Psoas muscle (tissue), 8 donors: ENCODE data around the gene NOTUM. TPM values are rescaled to one million over a fixed set of nuclear protein-coding genes. Genes with fewer than 3 reads are reported as not detected.

Experiments
- ATAC-seq, 4 donors: fragments of 200-7000 bp; cut with Tn5 transposase; one replicate each; pipeline ENCODE4 v1.9.1; 2020; ENCODE audit warnings: moderate library complexity in 3 of 4, mild to moderate bottlenecking in 2 of 4
- DNase-seq, 2 donors: peaks; one replicate each; pipeline ENCODE4 v3.0.0-alpha.2; 2020
- H3K27ac ChIP-seq: fragments of 200-600 bp; one replicate; pipeline ENCODE4 v1.8.0; 2022
- H3K27me3 ChIP-seq, 3 donors: fragments of 200-600 bp in 1 of 3; one replicate each; pipeline versions ENCODE4 v1.6.1 to v1.8.0; 2013 to 2022; ENCODE audit warnings: low read length in 2 of 3, mild to moderate bottlenecking in 2 of 3, moderate library complexity in 1 of 3; ENCODE audit not compliant: insufficient read depth in 3 of 3
- H3K36me3 ChIP-seq, 2 donors: fragments of 200-600 bp in 1 of 2; one replicate each; pipeline versions ENCODE4 v1.6.1 to v1.8.0; 2013 to 2022; ENCODE audit warnings: low read depth in 1 of 2, mild to moderate bottlenecking in 1 of 2, moderate library complexity in 1 of 2; ENCODE audit not compliant: insufficient read depth in 1 of 2
- H3K4me1 ChIP-seq: fragments of 200-600 bp; one replicate; pipeline ENCODE4 v1.8.0; 2022
- H3K4me3 ChIP-seq: fragments of 200-600 bp; one replicate; pipeline ENCODE4 v1.8.0; 2022; ENCODE audit warnings: mild to moderate bottlenecking
- H3K9me3 ChIP-seq: fragments of 200-600 bp; one replicate; pipeline ENCODE4 v1.8.0; 2022
- WGBS, 3 donors: extraction: QIAGEN DNeasy Blood & Tissue Kit; methylation state at CpG; one replicate each; pipeline versions ENCODE4 v1.1.6 to v1.1.7; 2013; 5-methylcytosine and 5-hydroxymethylcytosine counted together
- intact Hi-C, 2 donors: fragments of 100-400 bp; cut with DNase I; formaldehyde crosslinking; loops; one replicate each; pipeline versions ENCODE4 v1.11.0 to v1.14.2; 2022
- polyA plus RNA-seq, 3 donors: library from polyadenylated mRNA; stranded (reverse); fragments of 200-250 nt; gene quantifications; one replicate each; pipeline ENCODE4 v1.2.3, GENCODE V29; 2013
- total RNA-seq, 4 donors: library from RNA; stranded (reverse); fragmentation: NEBNext Ultra II Directional in 2 of 4; extraction: Animal tissue kit (Norgen Biotek cat#: 25700) in 2 of 4; gene quantifications; one replicate each; pipeline versions ENCODE4 v1.2.1 to v1.2.4, GENCODE V29; 2021 to 2023
- TF ChIP-seq, protein P1 (sequence below): fragments of 200-600 bp; IDR thresholded peaks from one replicate; pipeline ENCODE4 v1.8.0; 2022; ENCODE audit warnings: antibody characterized with exemption
- donor health status: healthy with polysubstance abuse.
- donor health status: DM: no; HTN: no; CAD: no; lungs with moderate emphysema.
- donor health status: Bipolar disorder and iron deficiency.
- donor health status: healthy.
- donor health status: DM: yes; HTN: yes; CAD: no.
- donor health status: DM: no; HTN: no; CAD: no.
- donor health status: DM: no; HTN: no; CAD: no.
- donor health status: DM: yes; HTN: yes; CAD: no.

The NOTUM gene
- total and polyA plus RNA-seq, 7 donors, result 0.25 to 1.9 (median 0.92) TPM

DNA sequence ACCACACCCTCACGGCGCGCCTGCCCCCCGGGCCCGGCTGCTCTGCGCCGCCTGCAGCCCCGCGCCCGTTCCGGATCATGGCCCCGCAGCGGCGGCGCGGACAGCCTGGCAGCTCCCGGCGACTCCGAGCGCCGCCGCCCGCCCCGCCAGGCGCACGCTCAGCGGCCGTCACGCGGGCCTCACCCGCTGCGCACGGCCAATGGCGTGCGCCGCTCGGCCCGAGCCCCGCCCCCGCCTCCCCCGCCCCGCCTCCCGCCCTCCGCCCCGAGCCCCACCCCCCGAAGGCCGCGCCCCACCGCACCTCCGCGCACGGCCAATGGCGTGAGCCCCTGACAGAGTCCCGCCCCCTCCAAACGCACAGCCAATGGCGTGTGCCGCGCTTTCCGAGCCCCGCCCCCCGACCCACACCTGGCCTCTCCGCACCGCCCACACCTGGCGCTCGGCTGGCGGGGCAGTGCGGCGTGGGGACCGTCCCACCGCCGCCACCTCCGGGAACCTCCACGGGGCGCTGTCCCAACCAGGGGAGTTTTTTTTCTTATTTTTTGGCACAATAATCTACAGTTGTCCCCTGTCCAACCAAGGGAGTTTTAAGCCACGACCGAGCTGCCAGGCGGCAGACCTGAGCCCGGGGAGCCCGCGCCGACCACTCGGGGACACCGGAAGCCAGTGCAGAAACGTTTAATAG, 49.6 kb downstream of the NOTUM start, which contains the start of gene PCYT2:
Gene PCYT2 (minus strand): TSS at position 123 of the 685 bp plus-strand sequence. CDS start 44 bp downstream, at position 79.
- ATAC-seq (peak; percentile 84 to 90 (median 88)), DNase-seq (peak; percentile 89 to 97)
- no peaks in the 10 kb centered on the region for H3K27me3 ChIP-seq
- intact Hi-C loops, result no loop called here
- H3K36me3 ChIP-seq, result peaks cover 5 to 46% of the 10 kb centered on the region in 2 donors
- TF ChIP-seq, protein P1, sequence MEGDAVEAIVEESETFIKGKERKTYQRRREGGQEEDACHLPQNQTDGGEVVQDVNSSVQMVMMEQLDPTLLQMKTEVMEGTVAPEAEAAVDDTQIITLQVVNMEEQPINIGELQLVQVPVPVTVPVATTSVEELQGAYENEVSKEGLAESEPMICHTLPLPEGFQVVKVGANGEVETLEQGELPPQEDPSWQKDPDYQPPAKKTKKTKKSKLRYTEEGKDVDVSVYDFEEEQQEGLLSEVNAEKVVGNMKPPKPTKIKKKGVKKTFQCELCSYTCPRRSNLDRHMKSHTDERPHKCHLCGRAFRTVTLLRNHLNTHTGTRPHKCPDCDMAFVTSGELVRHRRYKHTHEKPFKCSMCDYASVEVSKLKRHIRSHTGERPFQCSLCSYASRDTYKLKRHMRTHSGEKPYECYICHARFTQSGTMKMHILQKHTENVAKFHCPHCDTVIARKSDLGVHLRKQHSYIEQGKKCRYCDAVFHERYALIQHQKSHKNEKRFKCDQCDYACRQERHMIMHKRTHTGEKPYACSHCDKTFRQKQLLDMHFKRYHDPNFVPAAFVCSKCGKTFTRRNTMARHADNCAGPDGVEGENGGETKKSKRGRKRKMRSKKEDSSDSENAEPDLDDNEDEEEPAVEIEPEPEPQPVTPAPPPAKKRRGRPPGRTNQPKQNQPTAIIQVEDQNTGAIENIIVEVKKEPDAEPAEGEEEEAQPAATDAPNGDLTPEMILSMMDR, result no peak
- no peaks in the 10 kb centered on the region for H3K9me3 ChIP-seq
- H3K4me1 ChIP-seq, result peaks cover 26% of the 10 kb centered on the region
- peak within 1 kb of the TSS; percentile 46 for H3K27ac ChIP-seq
- peak within 1 kb of the TSS; percentile 71 for H3K4me3 ChIP-seq
- 2 to 3% (median 2%) methylated on average over 31 to 84 of the region's 84 CpGs for WGBS, 3 donors

DNA sequence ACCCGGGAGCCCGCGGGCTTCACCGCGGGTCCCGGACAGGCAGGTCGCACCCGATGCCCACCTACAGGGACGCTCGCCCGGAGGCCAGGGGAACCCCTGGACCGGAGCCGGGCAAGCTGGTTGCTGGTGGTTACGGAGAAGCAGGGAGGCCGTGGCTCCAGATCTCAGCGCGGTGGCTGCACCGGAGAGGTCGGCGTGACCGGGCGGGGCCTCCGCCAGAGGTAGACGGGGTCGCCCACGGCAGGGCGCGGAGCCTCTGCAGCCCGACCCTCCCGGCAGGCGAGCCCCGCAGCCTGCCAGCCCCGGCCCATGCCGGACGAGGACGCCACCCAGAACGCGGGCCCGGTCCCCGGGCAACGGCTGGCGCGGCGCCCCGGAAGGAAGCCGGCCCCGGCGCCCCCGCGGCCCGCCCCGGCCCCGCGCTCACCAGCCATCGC, 50.1 kb downstream of the NOTUM start:
- TF ChIP-seq, protein P1, result no peak
- H3K9me3 ChIP-seq, result no peaks in the 10 kb centered on the region
- ATAC-seq (no peak), DNase-seq (peak in 1 of 2 donors; percentile 47)
- peaks cover 23% of the 10 kb centered on the region for H3K4me1 ChIP-seq
- H3K36me3 ChIP-seq, result peaks cover 5 to 46% of the 10 kb centered on the region in 2 donors
- intact Hi-C loops, result no loop called here
- H3K27ac ChIP-seq, result peak overlapping the region; percentile 11
- WGBS, 3 donors, result 0 to 1% (median 1%) methylated on average over 27 to 55 of the region's 55 CpGs
- no peaks in the 10 kb centered on the region for H3K27me3 ChIP-seq
- peak overlapping the region; percentile 71 for H3K4me3 ChIP-seq

GRCh38 chr17:81909966-81910839, 50.8 kb downstream of the NOTUM start:
- ATAC-seq (no peak), DNase-seq (no peak)
- TF ChIP-seq, protein P1, result no peak
- peak overlapping the region; percentile 11 for H3K27ac ChIP-seq
- intact Hi-C loops, result no loop called here
- H3K9me3 ChIP-seq, result no peaks in the 10 kb centered on the region
- peaks cover 3 to 46% of the 10 kb centered on the region in 2 donors for H3K36me3 ChIP-seq
- no peaks in the 10 kb centered on the region for H3K27me3 ChIP-seq
- peaks cover 23% of the 10 kb centered on the region for H3K4me1 ChIP-seq
- peak overlapping the region; percentile 71 for H3K4me3 ChIP-seq
- 39 to 50% (median 42%) methylated on average over 22 to 23 of the region's 23 CpGs for WGBS, 3 donors

DNA sequence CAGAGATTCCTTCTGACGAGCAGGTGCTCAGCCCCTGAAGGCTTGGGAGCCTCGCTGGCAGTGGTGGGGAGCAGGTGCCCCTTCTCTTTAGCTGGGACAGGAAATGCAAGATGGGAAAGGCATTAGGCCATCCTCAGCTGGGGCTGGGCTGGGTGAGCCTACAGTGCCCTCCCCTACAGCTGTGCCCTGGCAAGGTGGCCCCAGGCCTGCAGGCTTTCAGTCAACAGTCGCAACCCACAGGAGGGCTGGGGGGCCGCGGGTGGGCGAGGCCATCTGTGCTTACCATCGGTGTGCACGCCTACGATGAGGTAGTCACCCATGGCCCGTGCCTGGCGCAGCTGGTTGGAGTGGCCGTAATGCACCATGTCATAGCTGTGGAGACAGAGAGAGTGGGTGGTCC, 51.8 kb downstream of the NOTUM start:
- intact Hi-C loops, result no loop called here
- TF ChIP-seq, protein P1, result no peak
- H3K27me3 ChIP-seq, result no peaks in the 10 kb centered on the region
- 81 to 91% (median 82%) methylated on average over 12 of the region's 12 CpGs for WGBS, 3 donors
- H3K4me1 ChIP-seq, result peaks cover 23% of the 10 kb centered on the region
- H3K9me3 ChIP-seq, result no peaks in the 10 kb centered on the region
- H3K27ac ChIP-seq, result no peak overlapping the region
- H3K36me3 ChIP-seq, result peaks cover 0 to 46% of the 10 kb centered on the region in 2 donors
- H3K4me3 ChIP-seq, result no peak overlapping the region
- DNase-seq, result no peak
- ATAC-seq, result no peak
